Stomach (tissue), 9 donors: ENCODE data around the gene NPBWR2. TPM values are rescaled to one million over a fixed set of nuclear protein-coding genes. Genes with fewer than 3 reads are reported as not detected.

Experiments
- DNase-seq, 2 donors: peaks; one replicate each; pipeline versions ENCODE4 v3.0.0 to v3.0.0-alpha.2; 2013 to 2019
- H3K27ac ChIP-seq, 5 donors: fragments of 200-600 bp in 4 of 5; sonication (generic) in 4 of 5; one replicate each; pipeline ENCODE4 v1.5.1; 2013 to 2019; ENCODE audit warnings: mild to moderate bottlenecking in 1 of 5, moderate library complexity in 1 of 5
- H3K27me3 ChIP-seq, 3 donors: fragments of 200-600 bp; sonication (generic); one replicate each; pipeline ENCODE4 v1.5.1; 2017 to 2019; ENCODE audit warnings: mixed run types in 1 of 3
- H3K36me3 ChIP-seq, 4 donors: fragments of 200-600 bp; sonication (generic); 1 replicate in 3 of 4; 2 replicates in 1 of 4; pipeline ENCODE4 v1.5.1; 2016 to 2019
- H3K4me1 ChIP-seq, 4 donors: fragments of 200-600 bp; sonication (generic); one replicate each; pipeline ENCODE4 v1.5.1; 2016 to 2019
- H3K4me3 ChIP-seq, 4 donors: fragments of 200-600 bp; sonication (generic) in 3 of 4; one replicate each; pipeline ENCODE4 v1.5.1; 2016 to 2019; ENCODE audit warnings: mild to moderate bottlenecking in 1 of 4
- H3K9me3 ChIP-seq, 4 donors: fragments of 200-600 bp; sonication (generic); one replicate each; pipeline ENCODE4 v1.5.1; 2016 to 2019
- EP300 ChIP-seq: sonication (generic); formaldehyde crosslinking; IDR thresholded peaks from one replicate; pipeline ENCODE4 v1.6.1; 2017; ENCODE audit warnings: antibody characterized with exemption
- POLR2A ChIP-seq, 4 donors: fragments of 450-650 bp; IDR thresholded peaks; one replicate each; pipeline ENCODE4 v1.6.1; 2016; ENCODE audit warnings: antibody characterized with exemption in 4 of 4, control low read depth in 2 of 4, mild to moderate bottlenecking in 1 of 4, moderate library complexity in 1 of 4
- POLR2AphosphoS5 ChIP-seq, 3 donors: sonication (generic); formaldehyde crosslinking; IDR thresholded peaks; one replicate each; pipeline ENCODE4 v1.6.1; 2016; ENCODE audit warnings: antibody characterized with exemption in 3 of 3
- WGBS, 5 donors: extraction: QIAGEN DNeasy Blood & Tissue Kit in 3 of 5; methylation state at CpG; one replicate each; pipeline versions ENCODE4 v1.1.5 to v1.1.7; 2013 to 2018; 5-methylcytosine and 5-hydroxymethylcytosine counted together
- intact Hi-C: fragments of 100-400 bp; cut with DNase I; formaldehyde crosslinking; loops from one replicate; pipeline ENCODE4 v1.15.1; 2023; ENCODE audit warnings: low total_unique reads
- polyA plus RNA-seq, 3 donors: library from polyadenylated mRNA; stranded (reverse); fragments of 200-250 nt; gene quantifications; one replicate each; pipeline ENCODE4 v1.2.3, GENCODE V29; 2013
- total RNA-seq, 5 donors: library from RNA; depleted of rRNA; stranded (reverse); fragments of >200 nt; gene quantifications; one replicate each; pipeline versions ENCODE4 v1.1.0 to v1.2.3, GENCODE V29; 2014 to 2016
- TF ChIP-seq, protein P1 (sequence below), 7 experiments: fragments of 450-650 bp in 4 of 7; fragments of 200-600 bp in 3 of 7; sonication (generic) in 3 of 7; IDR thresholded peaks; one replicate each; pipeline ENCODE4 v1.5.1; 2016 to 2019; ENCODE audit warnings: antibody characterized with exemption in 7 of 7, control low read depth in 2 of 7, mild to moderate bottlenecking in 1 of 7
- donor health status: healthy with polysubstance abuse.
- donor health status: Bipolar disorder and iron deficiency.
- donor health status: healthy.

NPBWR2 gene
- total and polyA plus RNA-seq, 8 donors: not detected

DNA sequence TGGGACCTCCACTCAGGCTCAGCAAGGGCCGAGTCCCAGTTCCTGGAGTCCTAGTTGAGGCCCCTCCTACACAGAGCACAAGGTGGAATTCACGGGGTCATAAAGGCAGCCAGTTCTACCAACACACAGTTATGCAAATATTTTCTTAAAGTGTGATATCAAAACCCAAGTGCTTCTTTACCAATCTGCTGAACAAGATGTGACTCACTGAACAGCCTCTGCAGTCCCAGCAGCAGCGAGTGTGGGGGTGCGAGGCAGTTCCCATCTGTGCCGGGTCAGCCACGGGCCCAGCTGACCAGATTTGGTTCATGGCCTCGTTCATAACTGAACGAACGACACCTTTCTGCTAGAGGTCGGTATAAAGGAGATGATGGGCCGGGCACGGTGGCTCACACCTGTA is 48.8 kb downstream of the NPBWR2 start:
- peak; percentile 48 to 77 for DNase-seq
- Histone ChIP-seq H3K36me3 (no peaks in the 10 kb centered on the region), H3K27me3 (peaks cover 0 to 44% (median 22%) of the 10 kb centered on the region in 3 donors), H3K4me1 (peaks cover 19 to 33% (median 30%) of the 10 kb centered on the region in 4 donors), H3K27ac (peak overlapping the region; percentile 29 to 69 (median 48)), H3K4me3 (peak overlapping the region in 1 of 4 donors; percentile 27), H3K9me3 (no peaks in the 10 kb centered on the region)
- TF ChIP-seq POLR2AphosphoS5 (IDR thresholded peaks at IDR 0.05) (peak in 2 of 3 donors; percentile 34 to 43), EP300 (no peak)
- WGBS, 5 donors: 22 to 57% (median 45%) methylated on average over 12 of the region's 12 CpGs
- intact Hi-C loops: no loop called here

DNA sequence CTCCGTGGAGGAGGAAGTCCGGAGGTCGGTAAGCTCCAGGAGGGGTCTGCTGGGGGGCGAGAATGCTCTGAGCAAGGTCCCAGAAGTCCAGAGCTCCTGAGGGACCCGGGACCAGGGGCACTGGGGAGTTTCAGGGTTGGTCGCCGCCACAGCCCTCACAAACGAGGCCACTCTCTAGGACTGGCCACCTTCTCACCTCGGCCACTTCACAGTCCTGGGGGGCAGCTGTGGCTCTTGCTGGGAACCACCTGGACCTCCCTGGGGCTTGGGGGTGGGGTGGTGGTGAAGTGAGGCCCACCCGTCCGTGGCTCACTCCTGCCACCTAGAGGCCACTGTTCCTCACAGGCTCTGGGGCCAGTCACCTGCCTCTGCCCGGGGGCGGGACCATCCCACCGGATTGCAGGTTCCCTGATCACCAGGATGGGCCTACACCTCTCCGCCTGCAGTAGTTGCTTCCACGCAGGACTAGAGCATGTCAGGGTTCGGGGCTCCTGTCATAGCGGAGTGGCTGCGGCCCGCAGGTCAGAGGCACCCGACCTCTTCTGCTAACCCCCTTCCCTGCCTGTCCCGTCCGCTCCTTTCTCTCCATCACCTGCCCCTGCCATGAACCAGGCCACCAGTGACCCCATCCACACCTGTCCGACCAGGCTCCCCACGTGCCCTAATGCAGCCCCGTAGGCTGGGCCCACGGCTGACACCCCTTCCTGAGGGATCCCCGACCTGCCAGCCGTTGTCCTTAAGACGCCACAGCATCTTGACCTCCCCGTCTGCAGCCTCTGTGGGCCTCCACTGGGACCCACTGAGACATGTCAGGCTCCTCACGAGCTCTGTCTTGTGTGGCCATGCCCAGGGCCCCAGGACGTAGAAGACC is 49.5 kb downstream of the NPBWR2 start:
- TF ChIP-seq, protein P1, sequence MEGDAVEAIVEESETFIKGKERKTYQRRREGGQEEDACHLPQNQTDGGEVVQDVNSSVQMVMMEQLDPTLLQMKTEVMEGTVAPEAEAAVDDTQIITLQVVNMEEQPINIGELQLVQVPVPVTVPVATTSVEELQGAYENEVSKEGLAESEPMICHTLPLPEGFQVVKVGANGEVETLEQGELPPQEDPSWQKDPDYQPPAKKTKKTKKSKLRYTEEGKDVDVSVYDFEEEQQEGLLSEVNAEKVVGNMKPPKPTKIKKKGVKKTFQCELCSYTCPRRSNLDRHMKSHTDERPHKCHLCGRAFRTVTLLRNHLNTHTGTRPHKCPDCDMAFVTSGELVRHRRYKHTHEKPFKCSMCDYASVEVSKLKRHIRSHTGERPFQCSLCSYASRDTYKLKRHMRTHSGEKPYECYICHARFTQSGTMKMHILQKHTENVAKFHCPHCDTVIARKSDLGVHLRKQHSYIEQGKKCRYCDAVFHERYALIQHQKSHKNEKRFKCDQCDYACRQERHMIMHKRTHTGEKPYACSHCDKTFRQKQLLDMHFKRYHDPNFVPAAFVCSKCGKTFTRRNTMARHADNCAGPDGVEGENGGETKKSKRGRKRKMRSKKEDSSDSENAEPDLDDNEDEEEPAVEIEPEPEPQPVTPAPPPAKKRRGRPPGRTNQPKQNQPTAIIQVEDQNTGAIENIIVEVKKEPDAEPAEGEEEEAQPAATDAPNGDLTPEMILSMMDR (IDR thresholded peaks at IDR 0.05): peak in 5 of 7 experiments; percentile 57 to 88 (median 69)
- no peak for TF ChIP-seq POLR2AphosphoS5 (IDR thresholded peaks at IDR 0.05)

DNA sequence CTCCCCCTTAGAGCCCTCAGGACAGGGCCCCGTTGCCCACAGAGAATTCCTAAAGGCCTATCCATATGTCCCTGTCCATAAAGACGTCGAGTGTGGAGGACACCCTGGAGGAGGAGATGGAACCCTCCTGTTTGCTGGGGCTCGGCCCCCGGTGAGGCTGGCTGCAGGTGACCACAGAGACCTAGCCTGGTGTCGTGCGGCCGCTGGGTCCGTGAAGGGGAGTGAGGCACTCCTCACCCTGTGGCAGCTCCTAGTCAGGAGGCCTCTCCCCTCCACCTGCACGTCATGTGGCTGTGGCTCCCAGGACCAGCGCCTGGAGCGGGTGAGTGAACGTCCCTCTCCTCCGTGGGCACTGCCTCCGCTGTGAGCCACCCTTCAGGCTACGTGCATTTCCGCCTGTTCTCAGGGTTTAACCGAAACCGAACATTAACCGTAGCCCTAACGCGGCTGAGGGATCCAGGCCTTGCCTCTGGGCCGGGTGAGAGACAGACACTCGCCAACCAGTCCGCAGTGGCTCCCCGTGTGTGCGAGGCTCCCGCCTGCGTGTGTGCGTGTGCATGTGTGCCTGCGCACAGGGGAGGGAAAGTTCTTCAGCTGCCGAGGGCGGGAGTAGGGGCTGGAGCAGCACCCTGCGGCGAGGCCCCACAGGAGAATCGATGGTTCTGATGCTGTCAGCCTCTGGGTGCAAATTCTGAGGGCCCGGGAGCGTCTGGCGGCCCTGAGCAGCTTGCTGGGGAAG is 50.3 kb downstream of the NPBWR2 start:
- WGBS, 5 donors: 57 to 68% (median 63%) methylated on average over 32 to 39 of the region's 39 CpGs
- Histone ChIP-seq H3K9me3 (no peaks in the 10 kb centered on the region), H3K36me3 (no peaks in the 10 kb centered on the region), H3K4me1 (peaks cover 11 to 23% (median 19%) of the 10 kb centered on the region in 4 donors), H3K27me3 (peaks cover 0 to 59% (median 31%) of the 10 kb centered on the region in 3 donors), H3K27ac (peak overlapping the region; percentile 12 to 79 (median 50)), H3K4me3 (peak overlapping the region in 2 of 4 donors; percentile 12 to 27)
- intact Hi-C loops: no loop called here
- TF ChIP-seq POLR2A (IDR thresholded peaks at IDR 0.05) (no peak), EP300 (no peak), POLR2AphosphoS5 (IDR thresholded peaks at IDR 0.05) (peak in 1 of 3 donors; percentile 2)
- TF ChIP-seq, protein P1 (IDR thresholded peaks at IDR 0.05): no peak
- DNase-seq: no peak

More for the DNA sequence above, 49.5 kb downstream of the NPBWR2 start:
- DNase-seq: peak; percentile 81 to 92
- peaks cover 0 to 51% (median 26%) of the 10 kb centered on the region in 3 donors for H3K27me3 ChIP-seq
- peaks cover 17 to 31% (median 27%) of the 10 kb centered on the region in 4 donors for H3K4me1 ChIP-seq
- H3K36me3 ChIP-seq: no peaks in the 10 kb centered on the region
- peak overlapping the region in 2 of 4 donors; percentile 12 to 27 for H3K4me3 ChIP-seq
- H3K9me3 ChIP-seq: no peaks in the 10 kb centered on the region
- H3K27ac ChIP-seq: peak overlapping the region in 4 of 5 donors; percentile 48 to 79 (median 53)
- WGBS, 5 donors: 19 to 31% (median 29%) methylated on average over 25 to 33 of the region's 33 CpGs
- intact Hi-C loops: no loop called here

DNA sequence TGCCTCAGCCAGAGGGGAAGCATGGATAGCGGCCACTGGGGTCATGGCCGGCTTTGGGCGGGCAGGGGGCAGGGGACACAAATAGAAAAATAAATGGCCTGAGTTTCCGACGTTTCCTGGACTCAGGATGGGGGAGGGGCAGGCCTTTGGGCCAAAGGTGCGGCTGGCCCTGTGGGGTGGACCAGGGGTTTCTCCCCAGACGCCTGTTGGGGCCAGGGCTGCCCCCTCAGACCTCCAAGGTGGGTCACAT is 50.8 kb downstream of the NPBWR2 start:
- intact Hi-C loops: no loop called here
- 41 to 58% (median 56%) methylated on average over 7 of the region's 7 CpGs for WGBS, 5 donors
- Histone ChIP-seq H3K4me3 (no peak overlapping the region), H3K36me3 (no peaks in the 10 kb centered on the region), H3K27ac (peak overlapping the region in 4 of 5 donors; percentile 48 to 79 (median 53)), H3K9me3 (no peaks in the 10 kb centered on the region), H3K27me3 (peaks cover 0 to 64% (median 36%) of the 10 kb centered on the region in 3 donors), H3K4me1 (peaks cover 11 to 22% (median 18%) of the 10 kb centered on the region in 4 donors)
- no peak for DNase-seq
- TF ChIP-seq, protein P1 (IDR thresholded peaks at IDR 0.05): no peak
- TF ChIP-seq EP300: no peak
- TF ChIP-seq POLR2AphosphoS5 (IDR thresholded peaks at IDR 0.05): no peak
- TF ChIP-seq POLR2A (IDR thresholded peaks at IDR 0.05): no peak
